K562 (cell line): ENCODE measurements around the gene KMT5B. TPM values are rescaled to one million over a fixed set of nuclear protein-coding genes. Genes with fewer than 3 reads are reported as not detected.

ENCODE experiments used
- ATAC-seq: fragments of 200-7000 bp; cut with Tn5 transposase; 3 replicates; pipeline ENCODE4 v1.9.1; 2020; ENCODE audit warnings: moderate library complexity
- BruUV-seq: library from RNA; stranded (reverse); fragments of 400-500 nt; replicated peaks from 2 replicates; lab custom pipeline; 2021; lab: Mats Ljungman, UMichigan
- CTCF ChIA-PET: fragments of 300-600 bp; formaldehyde crosslinking; extraction: SDS; loops from one replicate; lab custom pipeline; 2021; ENCODE audit warnings: low intra/inter-chr PET ratio; lab: Yijun Ruan, JAX
- POLR2A ChIA-PET: fragments of 300-600, 350-650 bp; sonication (Branson Sonifier 250); formaldehyde crosslinking; extraction: SDS; loops from one replicate; lab custom pipeline; 2021; ENCODE audit warnings: antibody characterized with exemption, inconsistent platforms; lab: Yijun Ruan, JAX
- DNase-seq, 4 experiments: peaks; one replicate each; pipeline versions ENCODE4 v3.0.0 to v3.0.0-alpha.2; 2011 to 2018; ENCODE audit warnings: low spot score in 3 of 4, mixed read lengths in 3 of 4; ENCODE audit errors: extremely low read depth in 1 of 4
- FAIRE-seq: peaks from 2 replicates; lab custom pipeline; 2011; peaks lifted over from hg19 to GRCh38; lab: Jason Lieb, UNC
- H2AFZ ChIP-seq: 2 replicates; pipeline ENCODE4 v1.6.0; 2011; ENCODE audit warnings: low read depth, low read length, control low read depth, inconsistent platforms
- H3K27ac ChIP-seq: fragments of 200-600 bp; 3 replicates; pipeline ENCODE4 v1.8.0; 2011; ENCODE audit warnings: low read depth, mild to moderate bottlenecking, control low read depth, inconsistent platforms, low read length, moderate library complexity, mixed read lengths; ENCODE audit errors: extremely low read depth
- H3K27me3 ChIP-seq, 2 experiments: fragments of 300-600 bp in 1 of 2; 2 replicates in 1 of 2; 3 replicates in 1 of 2; pipeline versions ENCODE4 v1.6.0 to v1.8.0; 2011; ENCODE audit warnings: inconsistent platforms in 2 of 2, low read length in 2 of 2, mild to moderate bottlenecking in 1 of 2, mixed read lengths in 1 of 2, moderate library complexity in 1 of 2; ENCODE audit not compliant: control insufficient read depth in 2 of 2, insufficient read depth in 2 of 2
- H3K36me3 ChIP-seq: fragments of 300-600 bp; 3 replicates; pipeline ENCODE4 v1.8.0; 2011; ENCODE audit warnings: mild to moderate bottlenecking, low read length, inconsistent platforms; ENCODE audit not compliant: control insufficient read depth, insufficient read depth
- H3K4me1 ChIP-seq, 2 experiments: fragments of 200-600 bp in 1 of 2; replicated peaks in 1 of 2; 2 replicates in 1 of 2; 3 replicates in 1 of 2; pipeline versions ENCODE4 v1.5.1 to v1.8.0; 2011; ENCODE audit warnings: inconsistent platforms in 2 of 2, low read length in 2 of 2, mild to moderate bottlenecking in 1 of 2, mixed read lengths in 1 of 2, moderate library complexity in 1 of 2; ENCODE audit not compliant: control insufficient read depth in 2 of 2, insufficient read depth in 2 of 2
- H3K4me2 ChIP-seq: 2 replicates; pipeline ENCODE4 v1.6.1; 2011; ENCODE audit warnings: low read length, control low read depth, inconsistent platforms, mixed read lengths; ENCODE audit not compliant: insufficient read depth
- H3K4me3 ChIP-seq: fragments of 200-600 bp; sonication (generic), shearing (Covaris generic); 2 replicates; pipeline ENCODE4 v1.5.1; 2016; ENCODE audit warnings: control low read depth, inconsistent platforms
- H3K79me2 ChIP-seq: fragments of 200-600 bp; 3 replicates; pipeline ENCODE4 v1.8.0; 2011; ENCODE audit warnings: low read length, inconsistent platforms; ENCODE audit not compliant: control insufficient read depth, insufficient read depth
- H3K9ac ChIP-seq, 2 experiments: 2 replicates each; pipeline versions ENCODE4 v1.6.0 to v1.6.1; 2011; ENCODE audit warnings: low read depth in 2 of 2, low read length in 2 of 2, control low read depth in 1 of 2, inconsistent platforms in 1 of 2, mild to moderate bottlenecking in 1 of 2, mixed read lengths in 1 of 2; ENCODE audit not compliant: insufficient read depth in 1 of 2
- H3K9me1 ChIP-seq: one replicate; pipeline ENCODE4 v1.6.0; 2011; ENCODE audit warnings: inconsistent platforms, mild to moderate bottlenecking, low read length, moderate library complexity; ENCODE audit not compliant: control insufficient read depth, insufficient read depth
- H3K9me3 ChIP-seq: replicated peaks from 2 replicates; pipeline ENCODE4 v1.5.1; 2011; ENCODE audit warnings: low read depth, low read length, inconsistent platforms; ENCODE audit not compliant: control insufficient read depth, insufficient read depth
- H4K20me1 ChIP-seq: replicated peaks from 2 replicates; pipeline ENCODE4 v1.6.1; 2011; ENCODE audit warnings: low read length, inconsistent platforms, mixed read lengths; ENCODE audit not compliant: control insufficient read depth, insufficient read depth
- C11orf30 ChIP-seq: fragments of 450-650 bp; IDR thresholded peaks from 2 replicates; pipeline ENCODE4 v1.6.1; 2016; ENCODE audit warnings: low read depth, mild to moderate bottlenecking
- E2F1 ChIP-seq: sonication (generic); formaldehyde crosslinking; IDR thresholded peaks from 2 replicates; pipeline ENCODE4 v1.8.1; 2023; ENCODE audit warnings: mild to moderate bottlenecking, missing genetic modification reagents, moderate library complexity
- E2F8 ChIP-seq: fragments of 450-650 bp; IDR thresholded peaks from 2 replicates; pipeline ENCODE4 v1.7.1; 2018; ENCODE audit warnings: mild to moderate bottlenecking, low read depth; ENCODE audit not compliant: partially characterized antibody
- FOXJ3 ChIP-seq: sonication (generic); formaldehyde crosslinking; IDR thresholded peaks from 2 replicates; pipeline ENCODE4 v1.4.0; 2020; ENCODE audit warnings: mild to moderate bottlenecking, missing genetic modification reagents
- MCM2 ChIP-seq: fragments of 450-650 bp; IDR thresholded peaks from 2 replicates; pipeline ENCODE4 v1.6.1; 2017; ENCODE audit warnings: low read depth, mild to moderate bottlenecking
- ZNF316 ChIP-seq: fragments of 450-650 bp; IDR thresholded peaks from 2 replicates; pipeline ENCODE4 v1.6.1; 2016
- ZNF586 ChIP-seq: fragments of 450-650 bp; formaldehyde crosslinking; conservative IDR thresholded peaks from 2 replicates; pipeline ENCODE4 v1.4.0; 2020; ENCODE audit warnings: mild to moderate bottlenecking, moderate library complexity
- WGBS: fragments of 100-300 bp; shearing (Covaris generic); methylation state at CpG from one replicate; pipeline ENCODE4 v1.1.6; 2016; ENCODE audit warnings: low coverage, mixed read lengths; ENCODE audit not compliant: insufficient coverage; ENCODE audit errors: missing lambda C conversion rate; 5-methylcytosine and 5-hydroxymethylcytosine counted together
- in situ Hi-C: fragments of 300-500 bp; cut with MboI; formaldehyde crosslinking; loops from 4 replicates; pipeline ENCODE4 v1.15.0; 2018; ENCODE audit warnings: inconsistent platforms, mixed read lengths
- intact Hi-C: fragments of 100-400 bp; cut with micrococcal nuclease; formaldehyde crosslinking; loops from 2 replicates; pipeline ENCODE4 v1.14.2; 2022
- polyA plus RNA-seq, 8 experiments: library from polyadenylated mRNA; depleted of rRNA in 4 of 8; stranded (reverse) in 5 of 8; unstranded in 3 of 8; fragments of >200 nt; fragmentation: Nextera tagmentation in 2 of 8; fragmentation: Illumina TruSeq in 1 of 8; extraction: Ambion mirVana in 2 of 8; extraction: Trizol in 1 of 8; gene quantifications; 2 replicates each; pipeline versions ENCODE4 v1.2.1 to v1.2.3, GENCODE V29; 2011 to 2014; ENCODE audit warnings: inconsistent platforms in 1 of 8, missing spikeins in 1 of 8
- total RNA-seq, 7 experiments: library from RNA; depleted of rRNA in 6 of 7; stranded (reverse); fragments of >200 nt in 6 of 7; fragmentation: Illumina TruSeq in 2 of 7; extraction: Trizol in 2 of 7; gene quantifications; 2 replicates each; pipeline versions ENCODE4 v1.2.1 to v1.2.3, GENCODE V29; 2011 to 2021; ENCODE audit warnings: low replicate concordance in 1 of 7

Gene KMT5B
- total and polyA plus RNA-seq, 9 of the 15 experiments (the other 6 are each of a cell fraction or from before 2014, with no cell fraction given) = 7.3 to 27.3 (median 20.9) TPM

GRCh38 chr11:68255526-68255925, 42.4 kb upstream of the KMT5B start:
- H3K4me3 ChIP-seq = no peak overlapping the region
- H3K4me1 ChIP-seq = peaks cover 9 to 15% of the 10 kb centered on the region in 2 experiments; a peak in 4 of 5 replicates
- H3K9me3 ChIP-seq = peaks cover 2% of the 10 kb centered on the region
- peaks cover 2% of the 10 kb centered on the region; the same call in 1 of the 2 replicates for H4K20me1 ChIP-seq
- no peak overlapping the region for H3K4me2 ChIP-seq
- no peak overlapping the region for H3K27ac ChIP-seq
- H3K9ac ChIP-seq = peak overlapping the region in 1 of 2 experiments; percentile 55; a peak in 1 of 4 replicates
- DNase-seq = peak in 1 of 4 experiments; percentile 16
- H3K79me2 ChIP-seq = no peaks in the 10 kb centered on the region
- peak overlapping the region; percentile 44; the same call in 1 of the 2 replicates for H2AFZ ChIP-seq
- intact Hi-C loops = loop anchor here (5.0 kb wide), 2 partner anchors 127 to 192 kb away; no protein-coding TSS in a partner anchor
- FAIRE-seq = no peak
- ChIA-PET POLR2A (no interaction called here), CTCF (interaction anchor here (3.0 kb wide), 1 partner anchor 42 kb away, joined by 35 read pairs; no protein-coding TSS in a partner anchor)
- no peaks in the 10 kb centered on the region for H3K9me1 ChIP-seq
- in situ Hi-C loops = loop anchor here (5.0 to 10.0 kb wide), 2 partner anchors 42 to 189 kb away; no protein-coding TSS in a partner anchor
- no TSS peak for BruUV-seq
- TF ChIP-seq MCM2 (no peak), C11orf30 (peak; percentile 49), ZNF316 (peak; percentile 45; the same call in 1 of the 2 replicates)
- H3K27me3 ChIP-seq = no peaks in the 10 kb centered on the region
- ATAC-seq = no peak
- H3K36me3 ChIP-seq = peaks cover 3% of the 10 kb centered on the region; the same call in 2 of the 3 replicates
- WGBS = 20% methylated on average over 13 of the region's 13 CpGs

GRCh38 chr11:68254421-68254820, 41.3 kb upstream of the KMT5B start:
- peaks cover 2% of the 10 kb centered on the region for H3K9me3 ChIP-seq
- intact Hi-C loops = no loop called here
- H3K4me2 ChIP-seq = no peak overlapping the region
- no peak overlapping the region for H3K4me3 ChIP-seq
- FAIRE-seq = no peak
- ATAC-seq = no peak
- DNase-seq = no peak
- H2AFZ ChIP-seq = no peak overlapping the region
- no peak overlapping the region for H3K27ac ChIP-seq
- no peaks in the 10 kb centered on the region for H3K9me1 ChIP-seq
- ChIA-PET CTCF (no interaction called here), POLR2A (interaction anchor here (0.6 kb wide), 1 partner anchor 216 kb away, joined by 4 read pairs; no protein-coding TSS in a partner anchor)
- peaks cover 9 to 15% of the 10 kb centered on the region in 2 experiments; a peak in 4 of 5 replicates for H3K4me1 ChIP-seq
- no peaks in the 10 kb centered on the region for H4K20me1 ChIP-seq
- H3K79me2 ChIP-seq = no peaks in the 10 kb centered on the region
- in situ Hi-C loops = loop anchor here (10.0 kb wide), 1 partner anchor 190 kb away; no protein-coding TSS in a partner anchor
- 62% methylated on average over 10 of the region's 14 CpGs for WGBS
- H3K27me3 ChIP-seq = no peaks in the 10 kb centered on the region
- TF ChIP-seq E2F8 (no peak), E2F1 (no peak), ZNF586 (no peak), FOXJ3 (CRISPR knock-in tag) (no peak)
- no peaks in the 10 kb centered on the region for H3K36me3 ChIP-seq
- BruUV-seq = no TSS peak
- H3K9ac ChIP-seq = peak overlapping the region in 1 of 2 experiments; percentile 20; a peak in 1 of 4 replicates
